Activated CD4-positive, alpha-beta T cell treated with anti-CD3 and anti-CD28 coated beads, Interleukin-2, amount 50 U/mL, for 16 hours (primary cell): ENCODE data around the gene SLC4A7.
A peak's percentile ranks its signal among the peaks of the same experiment; 100 is the strongest.
"Not testable (repeated sequence)": the region's sequence is repeated elsewhere in the genome, so short reads cannot be mapped to it uniquely, and the experiment has no call there.

Source experiments
- DNase-seq: peaks from one replicate; pipeline ENCODE4 v3.0.0-alpha.2; 2020

SLC4A7 gene

GRCh38 chr3:27356976-27357375 lies 127.2 kb downstream of the SLC4A7 start:
- no peak for DNase-seq

- DNase-seq = no peak
Observed at GRCh38 chr3:27354588-27355203, 129.5 kb downstream of the SLC4A7 start.

GRCh38 chr3:27354161-27354560 lies 130.0 kb downstream of the SLC4A7 start:
- DNase-seq = no peak

- no peak for DNase-seq
Observed at GRCh38 chr3:27353221-27353620, 131.0 kb downstream of the SLC4A7 start.

- DNase-seq = no peak
Observed at GRCh38 chr3:27352047-27352446, 132.1 kb downstream of the SLC4A7 start.

GRCh38 chr3:27349832-27350231 lies 134.4 kb downstream of the SLC4A7 start:
- DNase-seq = no peak

GRCh38 chr3:27345959-27346865 lies 138.0 kb downstream of the SLC4A7 start:
- DNase-seq = no peak

- peak; percentile 51 for DNase-seq
Observed at GRCh38 chr3:27345493-27345892, 138.7 kb downstream of the SLC4A7 start.

- no peak for DNase-seq
Observed at GRCh38 chr3:27345045-27345444, 139.1 kb downstream of the SLC4A7 start.

- DNase-seq = no peak
Observed at GRCh38 chr3:27344192-27344591, 140.0 kb downstream of the SLC4A7 start.

- no peak for DNase-seq
Observed at GRCh38 chr3:27342267-27342666, 141.9 kb downstream of the SLC4A7 start.

- no peak for DNase-seq
Observed at GRCh38 chr3:27340534-27340933, 143.7 kb downstream of the SLC4A7 start.

GRCh38 chr3:27335571-27335970 lies 148.6 kb downstream of the SLC4A7 start:
- no peak for DNase-seq

GRCh38 chr3:27333843-27334242 lies 150.3 kb downstream of the SLC4A7 start:
- no peak for DNase-seq

GRCh38 chr3:27328982-27329762 lies 155.0 kb downstream of the SLC4A7 start:
- not testable (repeated sequence) for DNase-seq

- DNase-seq = no peak
Observed at GRCh38 chr3:27326629-27327545, 157.3 kb downstream of the SLC4A7 start.

GRCh38 chr3:27326202-27326601 lies 158.0 kb downstream of the SLC4A7 start:
- DNase-seq = no peak

GRCh38 chr3:27325419-27325818 lies 158.8 kb downstream of the SLC4A7 start:
- DNase-seq = no peak

- no peak for DNase-seq
Observed at GRCh38 chr3:27324686-27325085, 159.5 kb downstream of the SLC4A7 start.

- no peak for DNase-seq
Observed at GRCh38 chr3:27323087-27323570, 161.1 kb downstream of the SLC4A7 start.
